MCF 10A (cell line): ENCODE results near the gene MINDY3. TPM values are rescaled to one million over a fixed set of nuclear protein-coding genes. Genes with fewer than 3 reads are reported as not detected.
"Not testable (repeated sequence)": the region's sequence is repeated elsewhere in the genome, so short reads cannot be mapped to it uniquely, and the experiment has no call there.

Experiments
- BruUV-seq: library from RNA; stranded (reverse); fragments of 400-500 nt; replicated peaks from 2 replicates; lab custom pipeline; 2021; lab: Mats Ljungman, UMichigan
- CTCF ChIA-PET: fragments of 300-600 bp; sonication (Branson Sonifier 250); formaldehyde crosslinking; extraction: SDS; loops from one replicate; lab custom pipeline; 2021; ENCODE audit warnings: antibody characterized with exemption, inconsistent platforms; lab: Yijun Ruan, JAX
- POLR2A ChIA-PET: fragments of 300-600, 350-650 bp; sonication (Branson Sonifier 250); formaldehyde crosslinking; extraction: SDS; loops from one replicate; lab custom pipeline; 2020; ENCODE audit warnings: antibody characterized with exemption, inconsistent platforms; lab: Yijun Ruan, JAX
- DNase-seq: peaks from one replicate; pipeline ENCODE4 v3.0.0-alpha.2; 2018; ENCODE audit not compliant: unreplicated experiment
- H3K27ac Mint-ChIP-seq: one replicate; pipeline ENCODE4 v1.8.0; 2022; ENCODE audit warnings: mild to moderate bottlenecking, low read depth, mixed read lengths; ENCODE audit not compliant: unreplicated experiment
- H3K27me3 Mint-ChIP-seq: one replicate; pipeline ENCODE4 v1.8.0; 2022; ENCODE audit warnings: mixed read lengths; ENCODE audit not compliant: insufficient read depth, unreplicated experiment
- H3K36me3 Mint-ChIP-seq: one replicate; pipeline ENCODE4 v1.8.0; 2022; ENCODE audit warnings: mild to moderate bottlenecking, moderate library complexity, mixed read lengths; ENCODE audit not compliant: insufficient read depth, unreplicated experiment
- H3K4me1 Mint-ChIP-seq: one replicate; pipeline ENCODE4 v1.8.0; 2022; ENCODE audit warnings: mixed read lengths; ENCODE audit not compliant: insufficient read depth, unreplicated experiment
- H3K4me3 Mint-ChIP-seq: one replicate; pipeline ENCODE4 v1.8.0; 2022; ENCODE audit warnings: mild to moderate bottlenecking, moderate library complexity, mixed read lengths; ENCODE audit not compliant: unreplicated experiment
- H3K9me3 Mint-ChIP-seq: one replicate; pipeline ENCODE4 v1.8.0; 2022; ENCODE audit warnings: mixed read lengths; ENCODE audit not compliant: unreplicated experiment
- intact Hi-C: fragments of 100-400 bp; cut with micrococcal nuclease; formaldehyde crosslinking; loops from 2 replicates; pipeline ENCODE4 v1.14.1; 2022
- total RNA-seq: library from RNA; stranded (reverse); gene quantifications from 2 replicates; pipeline ENCODE4 v1.2.3, GENCODE V29; 2022
- TF ChIP-seq, protein P1 (sequence below): fragments of 200-600 bp; IDR thresholded peaks from one replicate; pipeline ENCODE4 v1.8.0; 2022; ENCODE audit warnings: antibody characterized with exemption, mild to moderate bottlenecking; ENCODE audit not compliant: unreplicated experiment

The MINDY3 gene
- total RNA-seq, 1 experiment from 2014 or later = 28.8 TPM

DNA sequence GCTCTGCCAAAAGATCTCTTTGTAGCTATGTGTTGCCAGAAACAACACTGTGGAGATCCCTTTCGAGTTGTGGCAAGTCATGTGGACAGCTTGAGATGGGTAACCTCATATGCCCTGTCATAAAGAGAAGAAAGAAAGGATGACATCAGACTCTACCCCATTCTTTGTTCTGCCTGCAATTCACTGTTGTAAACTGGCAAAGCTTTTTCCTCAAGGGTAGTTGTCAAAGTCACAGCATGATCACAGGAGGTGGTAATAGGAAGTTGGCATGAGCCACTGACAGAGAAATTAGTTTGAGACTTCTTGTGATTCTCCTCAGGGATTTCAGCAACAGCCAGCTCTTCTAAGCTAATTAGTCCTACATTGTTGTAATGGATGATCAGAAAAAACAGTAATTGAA is 19.4 kb upstream of the MINDY3 start:
- Mint-ChIP-seq H3K27me3 (peaks cover 70% of the 10 kb centered on the region), H3K27ac (no peak overlapping the region), H3K36me3 (no peaks in the 10 kb centered on the region), H3K4me3 (no peak overlapping the region), H3K9me3 (no peaks in the 10 kb centered on the region), H3K4me1 (no peaks in the 10 kb centered on the region)
- POLR2A ChIA-PET = interaction anchor here (0.6 to 1.3 kb wide), 2 partner anchors 22 to 659 kb away, joined by 4 read pairs; no protein-coding TSS in a partner anchor
- BruUV-seq = no TSS peak
- TF ChIP-seq, protein P1, sequence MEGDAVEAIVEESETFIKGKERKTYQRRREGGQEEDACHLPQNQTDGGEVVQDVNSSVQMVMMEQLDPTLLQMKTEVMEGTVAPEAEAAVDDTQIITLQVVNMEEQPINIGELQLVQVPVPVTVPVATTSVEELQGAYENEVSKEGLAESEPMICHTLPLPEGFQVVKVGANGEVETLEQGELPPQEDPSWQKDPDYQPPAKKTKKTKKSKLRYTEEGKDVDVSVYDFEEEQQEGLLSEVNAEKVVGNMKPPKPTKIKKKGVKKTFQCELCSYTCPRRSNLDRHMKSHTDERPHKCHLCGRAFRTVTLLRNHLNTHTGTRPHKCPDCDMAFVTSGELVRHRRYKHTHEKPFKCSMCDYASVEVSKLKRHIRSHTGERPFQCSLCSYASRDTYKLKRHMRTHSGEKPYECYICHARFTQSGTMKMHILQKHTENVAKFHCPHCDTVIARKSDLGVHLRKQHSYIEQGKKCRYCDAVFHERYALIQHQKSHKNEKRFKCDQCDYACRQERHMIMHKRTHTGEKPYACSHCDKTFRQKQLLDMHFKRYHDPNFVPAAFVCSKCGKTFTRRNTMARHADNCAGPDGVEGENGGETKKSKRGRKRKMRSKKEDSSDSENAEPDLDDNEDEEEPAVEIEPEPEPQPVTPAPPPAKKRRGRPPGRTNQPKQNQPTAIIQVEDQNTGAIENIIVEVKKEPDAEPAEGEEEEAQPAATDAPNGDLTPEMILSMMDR = no peak
- DNase-seq = no peak
- intact Hi-C loops = loop anchor here (1.0 to 10.0 kb wide), 2 partner anchors 666 to 895 kb away; no protein-coding TSS in a partner anchor
- CTCF ChIA-PET = interaction anchor here (0.5 to 1.7 kb wide), 22 partner anchors 17 to 1530 kb away, joined by 3 to 10 read pairs (median 3); partner anchors contain the start of gene MINDY3

- CTCF ChIA-PET = interaction anchor here (0.5 to 1.4 kb wide), 16 partner anchors 18 to 1531 kb away, joined by 3 to 10 read pairs (median 3); partner anchors contain the start of gene MINDY3
- POLR2A ChIA-PET = interaction anchor here (0.6 to 1.3 kb wide), 2 partner anchors 23 to 659 kb away, joined by 4 read pairs; no protein-coding TSS in a partner anchor
- BruUV-seq = no TSS peak
- no peaks in the 10 kb centered on the region for H3K4me1 Mint-ChIP-seq
- intact Hi-C loops = loop anchor here (1.0 to 10.0 kb wide), 2 partner anchors 666 to 896 kb away; no protein-coding TSS in a partner anchor
- no peak overlapping the region for H3K4me3 Mint-ChIP-seq
- no peaks in the 10 kb centered on the region for H3K36me3 Mint-ChIP-seq
- DNase-seq = peak; percentile 47
- H3K27ac Mint-ChIP-seq = no peak overlapping the region
- TF ChIP-seq, protein P1 = peak; percentile 58
- no peaks in the 10 kb centered on the region for H3K9me3 Mint-ChIP-seq
- H3K27me3 Mint-ChIP-seq = peaks cover 70% of the 10 kb centered on the region
Observed at GRCh38 chr10:15879058-15879457, 18.8 kb upstream of the MINDY3 start.

DNA sequence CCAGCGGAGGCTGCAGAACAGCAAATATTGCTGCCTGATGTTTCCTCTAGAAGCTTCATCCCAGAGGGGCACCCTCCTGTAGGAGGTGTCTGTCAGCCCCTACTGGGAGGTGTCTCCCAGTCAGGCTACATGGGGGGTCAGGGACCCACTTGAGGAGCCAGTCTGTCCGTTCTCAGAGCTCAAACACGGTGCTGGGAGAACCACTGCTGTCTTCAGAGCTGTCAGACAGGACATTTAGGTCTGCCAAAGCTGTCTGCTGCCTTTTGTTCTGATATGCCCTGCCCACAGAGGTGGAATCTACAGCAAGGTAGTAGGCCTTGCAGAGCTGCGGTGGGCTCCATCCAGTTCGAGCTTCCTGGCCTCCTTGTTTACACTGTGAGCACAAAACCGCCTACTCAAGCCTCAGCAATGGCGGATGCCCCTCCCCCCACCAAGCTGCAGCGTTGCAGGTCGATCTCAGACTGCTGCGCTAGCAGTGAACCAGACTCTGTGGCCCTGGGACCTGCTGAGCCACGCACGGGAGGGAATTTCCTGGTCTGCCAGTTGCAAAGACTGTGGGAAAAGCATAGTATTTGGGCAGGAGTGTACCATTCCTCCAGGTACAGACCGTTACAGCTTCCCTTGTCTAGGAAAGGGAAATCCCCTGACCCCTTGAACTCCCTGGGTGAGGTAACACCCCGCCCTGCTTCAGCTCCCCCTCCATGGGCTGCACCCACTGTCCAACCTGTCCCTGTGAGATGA is 17.7 kb upstream of the MINDY3 start:
- no peak overlapping the region for H3K27ac Mint-ChIP-seq
- ChIA-PET POLR2A (interaction anchor here (0.5 to 1.3 kb wide), 2 partner anchors 14 to 24 kb away, joined by 4 read pairs; no protein-coding TSS in a partner anchor), CTCF (interaction anchor here (0.6 to 1.4 kb wide), 11 partner anchors 16 to 1443 kb away, joined by 3 to 6 read pairs (median 3); partner anchors contain the start of gene MINDY3)
- H3K36me3 Mint-ChIP-seq = no peaks in the 10 kb centered on the region
- peaks cover 64% of the 10 kb centered on the region for H3K27me3 Mint-ChIP-seq
- BruUV-seq = no TSS peak
- no peak for DNase-seq
- intact Hi-C loops = loop anchor here (10.0 kb wide), 1 partner anchor 897 kb away; no protein-coding TSS in a partner anchor
- H3K4me3 Mint-ChIP-seq = no peak overlapping the region
- H3K4me1 Mint-ChIP-seq = no peaks in the 10 kb centered on the region
- H3K9me3 Mint-ChIP-seq = no peaks in the 10 kb centered on the region
- TF ChIP-seq, protein P1 = no peak

- H3K4me3 Mint-ChIP-seq, POLR2A ChIA-PET, H3K27ac Mint-ChIP-seq, BruUV-seq, H3K36me3 Mint-ChIP-seq, H3K4me1 Mint-ChIP-seq, DNase-seq, H3K9me3 Mint-ChIP-seq: not testable (repeated sequence)
- CTCF ChIA-PET = interaction anchor here (0.6 to 1.6 kb wide), 2 partner anchors 20 to 1813 kb away, joined by 3 read pairs; no protein-coding TSS in a partner anchor
- intact Hi-C loops = loop anchor here (10.0 kb wide), 1 partner anchor 899 kb away; no protein-coding TSS in a partner anchor
- H3K27me3 Mint-ChIP-seq = peaks cover 57% of the 10 kb centered on the region
Observed at GRCh38 chr10:15876274-15876673, 16.0 kb upstream of the MINDY3 start.

GRCh38 chr10:15872645-15873044 is 12.3 kb upstream of the MINDY3 start:
- H3K4me3 Mint-ChIP-seq, H3K4me1 Mint-ChIP-seq, H3K36me3 Mint-ChIP-seq, DNase-seq, CTCF ChIA-PET, BruUV-seq, H3K9me3 Mint-ChIP-seq, H3K27ac Mint-ChIP-seq: not testable (repeated sequence)
- peaks cover 82% of the 10 kb centered on the region for H3K27me3 Mint-ChIP-seq
- POLR2A ChIA-PET = interaction anchor here (0.6 to 0.7 kb wide), 2 partner anchors 36 to 132 kb away, joined by 3 read pairs; no protein-coding TSS in a partner anchor
- intact Hi-C loops = loop anchor here (10.0 kb wide), 1 partner anchor 902 kb away; no protein-coding TSS in a partner anchor
